ENCODE data around the gene JAG2.

DNA sequence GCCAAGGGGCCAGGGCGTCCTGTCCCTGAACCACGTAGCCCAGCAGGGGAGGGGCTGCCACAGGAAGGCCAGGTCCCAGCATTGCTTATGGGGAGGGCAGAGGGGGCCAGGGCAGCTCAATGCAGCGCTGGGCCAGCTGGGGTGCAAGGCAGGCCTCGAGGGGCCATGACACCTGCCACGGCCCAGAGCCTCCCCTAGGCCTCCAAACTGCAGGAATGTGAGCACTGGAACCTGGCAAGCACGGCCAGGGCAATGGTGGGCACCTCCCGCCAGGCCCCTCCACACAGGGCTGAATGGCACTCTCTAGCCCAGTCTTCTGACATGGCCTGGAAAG lies 70.8 kb downstream of the JAG2 start:
- TF ChIP-seq, protein P1, sequence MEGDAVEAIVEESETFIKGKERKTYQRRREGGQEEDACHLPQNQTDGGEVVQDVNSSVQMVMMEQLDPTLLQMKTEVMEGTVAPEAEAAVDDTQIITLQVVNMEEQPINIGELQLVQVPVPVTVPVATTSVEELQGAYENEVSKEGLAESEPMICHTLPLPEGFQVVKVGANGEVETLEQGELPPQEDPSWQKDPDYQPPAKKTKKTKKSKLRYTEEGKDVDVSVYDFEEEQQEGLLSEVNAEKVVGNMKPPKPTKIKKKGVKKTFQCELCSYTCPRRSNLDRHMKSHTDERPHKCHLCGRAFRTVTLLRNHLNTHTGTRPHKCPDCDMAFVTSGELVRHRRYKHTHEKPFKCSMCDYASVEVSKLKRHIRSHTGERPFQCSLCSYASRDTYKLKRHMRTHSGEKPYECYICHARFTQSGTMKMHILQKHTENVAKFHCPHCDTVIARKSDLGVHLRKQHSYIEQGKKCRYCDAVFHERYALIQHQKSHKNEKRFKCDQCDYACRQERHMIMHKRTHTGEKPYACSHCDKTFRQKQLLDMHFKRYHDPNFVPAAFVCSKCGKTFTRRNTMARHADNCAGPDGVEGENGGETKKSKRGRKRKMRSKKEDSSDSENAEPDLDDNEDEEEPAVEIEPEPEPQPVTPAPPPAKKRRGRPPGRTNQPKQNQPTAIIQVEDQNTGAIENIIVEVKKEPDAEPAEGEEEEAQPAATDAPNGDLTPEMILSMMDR (IDR thresholded peaks at IDR 0.05): no peak
- no peak for TF ChIP-seq POLR2AphosphoS5 (IDR thresholded peaks at IDR 0.05)
- TF ChIP-seq POLR2A (IDR thresholded peaks at IDR 0.05): no peak

Measured in breast epithelium (tissue), 3 donors.